Trophoblast cell (in vitro differentiated cells and primary cell): Measurements from ENCODE around the gene PLXDC2.

Experiments used
- DNase-seq, 2 donors: peaks; one replicate each; pipeline ENCODE4 v3.0.0-alpha.2; 2016
- H2AFZ ChIP-seq: 2 replicates; pipeline ENCODE4 v1.6.1; 2013; ENCODE audit warnings: low read length, moderate library complexity, mild to moderate bottlenecking; ENCODE audit not compliant: insufficient read depth, poor library complexity
- H2AK5ac ChIP-seq: 2 replicates; pipeline ENCODE4 v1.6.1; 2013; ENCODE audit warnings: mild to moderate bottlenecking, low read length
- H2BK120ac ChIP-seq: 2 replicates; pipeline ENCODE4 v1.6.1; 2013; ENCODE audit warnings: low read length, mild to moderate bottlenecking, moderate library complexity; ENCODE audit not compliant: insufficient read depth, poor library complexity
- H2BK12ac ChIP-seq: 2 replicates; pipeline ENCODE4 v1.6.1; 2013; ENCODE audit warnings: mild to moderate bottlenecking, low read length, moderate library complexity
- H2BK5ac ChIP-seq: 2 replicates; pipeline ENCODE4 v1.6.1; 2013; ENCODE audit warnings: low read length, low read depth, moderate library complexity, mild to moderate bottlenecking; ENCODE audit not compliant: poor library complexity
- H3K14ac ChIP-seq: 2 replicates; pipeline ENCODE4 v1.6.1; 2013; ENCODE audit warnings: mild to moderate bottlenecking, low read length
- H3K18ac ChIP-seq: 2 replicates; pipeline ENCODE4 v1.6.1; 2013; ENCODE audit warnings: mild to moderate bottlenecking, low read length
- H3K23ac ChIP-seq: 2 replicates; pipeline ENCODE4 v1.6.1; 2013; ENCODE audit warnings: low read length
- H3K27ac ChIP-seq: 2 replicates; pipeline ENCODE4 v1.5.1; 2013; ENCODE audit warnings: low read depth, mild to moderate bottlenecking, inconsistent platforms, low read length, moderate library complexity
- H3K27me3 ChIP-seq: 2 replicates; pipeline ENCODE4 v1.6.1; 2013; ENCODE audit warnings: inconsistent platforms, mild to moderate bottlenecking, low read length, moderate library complexity; ENCODE audit not compliant: insufficient read depth
- H3K36me3 ChIP-seq, 2 experiments: 1 replicate in 1 of 2; 2 replicates in 1 of 2; pipeline ENCODE4 v1.6.1; 2013; ENCODE audit warnings: low read length in 2 of 2, mild to moderate bottlenecking in 2 of 2, moderate library complexity in 1 of 2; ENCODE audit not compliant: insufficient read depth in 2 of 2, control insufficient read depth in 1 of 2
- H3K4ac ChIP-seq: 2 replicates; pipeline ENCODE4 v1.6.1; 2013; ENCODE audit warnings: low read depth, mild to moderate bottlenecking, low read length, moderate library complexity
- H3K4me1 ChIP-seq, 2 experiments: 1 replicate in 1 of 2; 2 replicates in 1 of 2; pipeline ENCODE4 v1.6.1; 2013; ENCODE audit warnings: low read length in 2 of 2, mild to moderate bottlenecking in 2 of 2, moderate library complexity in 1 of 2; ENCODE audit not compliant: insufficient read depth in 2 of 2, control insufficient read depth in 1 of 2
- H3K4me2 ChIP-seq: 2 replicates; pipeline ENCODE4 v1.6.1; 2013; ENCODE audit warnings: inconsistent platforms, mild to moderate bottlenecking, low read length, moderate library complexity
- H3K4me3 ChIP-seq: 2 replicates; pipeline ENCODE4 v1.5.1; 2013; ENCODE audit warnings: mild to moderate bottlenecking, low read depth, low read length, inconsistent platforms
- H3K79me1 ChIP-seq: one replicate; pipeline ENCODE4 v1.6.1; 2013; ENCODE audit warnings: low read length
- H3K79me2 ChIP-seq: 2 replicates; pipeline ENCODE4 v1.6.1; 2013; ENCODE audit warnings: low read length, mild to moderate bottlenecking; ENCODE audit not compliant: control insufficient read depth, insufficient read depth, poor library complexity
- H3K9ac ChIP-seq: 2 replicates; pipeline ENCODE4 v1.6.1; 2013; ENCODE audit warnings: mild to moderate bottlenecking, low read length
- H3K9me3 ChIP-seq: 2 replicates; pipeline ENCODE4 v1.6.1; 2013; ENCODE audit warnings: low read depth, mild to moderate bottlenecking, control low read depth, inconsistent platforms, low read length; ENCODE audit not compliant: insufficient read depth
- H4K12ac ChIP-seq: 2 replicates; pipeline ENCODE4 v1.6.1; 2013; ENCODE audit warnings: low read depth, mild to moderate bottlenecking, low read length, moderate library complexity
- H4K8ac ChIP-seq: 2 replicates; pipeline ENCODE4 v1.6.1; 2013; ENCODE audit warnings: low read depth, mild to moderate bottlenecking, low read length, moderate library complexity
- H4K91ac ChIP-seq: one replicate; pipeline ENCODE4 v1.6.1; 2013; ENCODE audit warnings: low read depth, mild to moderate bottlenecking, low read length, moderate library complexity
- WGBS: extraction: QIAGEN DNeasy Blood & Tissue Kit; methylation state at CpG from one replicate; pipeline ENCODE4 v1.1.7; 2013; ENCODE audit warnings: missing lambda C conversion rate; ENCODE audit not compliant: insufficient read length, insufficient coverage; ENCODE audit errors: extremely low coverage; 5-methylcytosine and 5-hydroxymethylcytosine counted together

Gene PLXDC2

GRCh38 chr10:19835952-19836351 lies 19.7 kb downstream of the PLXDC2 start:
- no peak overlapping the region for H4K91ac ChIP-seq
- H3K4me2 ChIP-seq: no peak overlapping the region
- no peak overlapping the region for H2BK5ac ChIP-seq
- no peak overlapping the region for H3K18ac ChIP-seq
- peak overlapping the region; percentile 47 for H3K4ac ChIP-seq
- H3K27me3 ChIP-seq: no peaks in the 10 kb centered on the region
- H4K8ac ChIP-seq: no peak overlapping the region
- peaks cover 11 to 18% of the 10 kb centered on the region in 2 experiments for H3K4me1 ChIP-seq
- no peak overlapping the region for H3K14ac ChIP-seq
- no peak overlapping the region for H2BK120ac ChIP-seq
- H3K4me3 ChIP-seq: no peak overlapping the region
- H3K23ac ChIP-seq: no peak overlapping the region
- H3K36me3 ChIP-seq: no peaks in the 10 kb centered on the region
- H2AK5ac ChIP-seq: no peak overlapping the region
- H3K79me1 ChIP-seq: no peaks in the 10 kb centered on the region
- no peak overlapping the region for H3K9ac ChIP-seq
- H3K9me3 ChIP-seq: no peaks in the 10 kb centered on the region
- WGBS: no CpG with 5 or more reads among the region's 2 CpGs
- no peak overlapping the region for H2AFZ ChIP-seq
- peaks cover 2% of the 10 kb centered on the region for H3K79me2 ChIP-seq
- H2BK12ac ChIP-seq: no peak overlapping the region
- no peak overlapping the region for H3K27ac ChIP-seq
- DNase-seq: no peak
- no peak overlapping the region for H4K12ac ChIP-seq

- no peaks in the 10 kb centered on the region for H3K9me3 ChIP-seq
- no peaks in the 10 kb centered on the region for H3K79me1 ChIP-seq
- no peak overlapping the region for H2AFZ ChIP-seq
- no peak overlapping the region for H3K14ac ChIP-seq
- H3K23ac ChIP-seq: no peak overlapping the region
- H3K27me3 ChIP-seq: no peaks in the 10 kb centered on the region
- H3K4ac ChIP-seq: no peak overlapping the region
- no peak overlapping the region for H2BK12ac ChIP-seq
- no peak overlapping the region for H3K4me3 ChIP-seq
- no peak overlapping the region for H4K91ac ChIP-seq
- no peak for DNase-seq
- H3K27ac ChIP-seq: no peak overlapping the region
- no peak overlapping the region for H3K9ac ChIP-seq
- no CpG with 5 or more reads among the region's 3 CpGs for WGBS
- H2BK120ac ChIP-seq: no peak overlapping the region
- H3K4me1 ChIP-seq: peaks cover 11 to 13% of the 10 kb centered on the region in 2 experiments
- no peak overlapping the region for H3K18ac ChIP-seq
- no peak overlapping the region for H3K4me2 ChIP-seq
- no peaks in the 10 kb centered on the region for H3K36me3 ChIP-seq
- no peak overlapping the region for H4K12ac ChIP-seq
- peaks cover 2% of the 10 kb centered on the region for H3K79me2 ChIP-seq
- no peak overlapping the region for H4K8ac ChIP-seq
- no peak overlapping the region for H2AK5ac ChIP-seq
- no peak overlapping the region for H2BK5ac ChIP-seq
Observed at GRCh38 chr10:19839090-19839489, 22.9 kb downstream of the PLXDC2 start.

DNA sequence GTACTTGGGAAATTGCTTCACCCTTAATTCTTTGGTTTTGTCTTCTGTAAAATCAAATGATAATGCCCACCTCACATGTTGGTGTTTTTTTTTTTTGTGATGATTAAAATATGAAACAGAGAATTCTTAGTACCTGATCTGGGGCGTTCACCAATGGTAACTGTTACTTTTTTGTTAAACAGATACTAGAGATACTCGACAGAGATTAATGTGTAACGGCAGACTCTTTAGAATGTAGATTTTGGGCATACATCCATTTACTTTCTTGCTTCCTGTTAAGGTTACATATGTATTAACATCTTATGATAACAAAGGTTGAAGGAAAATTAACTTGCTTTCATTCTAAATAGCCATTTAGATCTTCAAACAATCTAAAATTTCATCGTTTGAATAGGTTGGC lies 23.3 kb downstream of the PLXDC2 start:
- Histone ChIP-seq H3K36me3 (no peaks in the 10 kb centered on the region), H3K14ac (no peak overlapping the region), H3K4me2 (no peak overlapping the region), H2BK120ac (no peak overlapping the region), H3K18ac (no peak overlapping the region), H4K12ac (no peak overlapping the region), H3K23ac (no peak overlapping the region), H2BK5ac (no peak overlapping the region), H3K9me3 (no peaks in the 10 kb centered on the region), H3K4me3 (no peak overlapping the region), H3K27ac (no peak overlapping the region), H4K91ac (no peak overlapping the region), H3K79me2 (no peaks in the 10 kb centered on the region), H3K4me1 (peaks cover 11% of the 10 kb centered on the region in 2 experiments), H2AFZ (no peak overlapping the region), H3K27me3 (no peaks in the 10 kb centered on the region), H3K79me1 (no peaks in the 10 kb centered on the region), H3K9ac (no peak overlapping the region), H2AK5ac (no peak overlapping the region), H3K4ac (no peak overlapping the region), H4K8ac (no peak overlapping the region), H2BK12ac (no peak overlapping the region)
- WGBS: no CpG with 5 or more reads among the region's 4 CpGs
- DNase-seq: no peak

GRCh38 chr10:19840776-19841175 lies 24.5 kb downstream of the PLXDC2 start:
- Histone ChIP-seq H3K36me3 (no peaks in the 10 kb centered on the region), H3K79me2 (no peaks in the 10 kb centered on the region), H3K9ac (no peak overlapping the region), H3K79me1 (no peaks in the 10 kb centered on the region), H3K27ac (no peak overlapping the region), H4K12ac (no peak overlapping the region), H3K4me1 (no peaks in the 10 kb centered on the region), H2AK5ac (no peak overlapping the region), H2AFZ (no peak overlapping the region), H3K27me3 (no peaks in the 10 kb centered on the region), H4K91ac (no peak overlapping the region), H4K8ac (no peak overlapping the region), H2BK120ac (no peak overlapping the region), H2BK5ac (no peak overlapping the region), H3K4me3 (no peak overlapping the region), H3K18ac (no peak overlapping the region), H3K14ac (no peak overlapping the region), H3K4ac (no peak overlapping the region), H2BK12ac (no peak overlapping the region), H3K23ac (no peak overlapping the region), H3K9me3 (no peaks in the 10 kb centered on the region), H3K4me2 (no peak overlapping the region)
- no peak for DNase-seq
- WGBS: no CpG with 5 or more reads among the region's 3 CpGs
